H1 (cell line): Measurements from ENCODE around the gene CIAO3. TPM values are rescaled to one million over a fixed set of nuclear protein-coding genes. Genes with fewer than 3 reads are reported as not detected.

Experiments used
- ASH2L ChIP-seq: fragments of 200-600, 300-600 bp; sonication (generic); IDR thresholded peaks from one replicate; pipeline ENCODE4 v1.7.1; 2017; ENCODE audit warnings: low read length
- BCL11A ChIP-seq, 2 experiments: IDR thresholded peaks; one replicate each; pipeline ENCODE4 v1.6.1; 2011; ENCODE audit warnings: low read depth in 2 of 2, low read length in 2 of 2, mild to moderate bottlenecking in 2 of 2
- CBX8 ChIP-seq: fragments of 300-800, 300-1000 bp; sonication (generic); IDR thresholded peaks from 2 replicates; pipeline ENCODE4 v1.7.1; 2016; ENCODE audit warnings: low read depth, low read length, borderline replicate concordance
- CHD2 ChIP-seq: IDR thresholded peaks from 2 replicates; pipeline ENCODE4 v1.6.1; 2012; ENCODE audit warnings: low read length, improper control_type of control experiment
- CREB1 ChIP-seq: IDR thresholded peaks from 2 replicates; pipeline ENCODE4 v1.6.1; 2012; ENCODE audit warnings: inconsistent platforms
- CTBP2 ChIP-seq: IDR thresholded peaks from 2 replicates; pipeline ENCODE4 v1.7.0; 2011; ENCODE audit warnings: borderline replicate concordance, mild to moderate bottlenecking, moderate library complexity, mixed read lengths, low read length; ENCODE audit not compliant: insufficient read depth, insufficient read length
- EGR1 ChIP-seq: IDR thresholded peaks from 2 replicates; pipeline ENCODE4 v1.6.1; 2011; ENCODE audit warnings: low read depth, low read length, borderline replicate concordance
- EZH2 ChIP-seq: fragments of 200-600 bp; sonication (generic); IDR thresholded peaks from 2 replicates; pipeline ENCODE4 v1.7.1; 2012; ENCODE audit warnings: low read depth, mild to moderate bottlenecking, moderate library complexity, low read length, inconsistent platforms; ENCODE audit not compliant: severe bottlenecking
- GABPA ChIP-seq: IDR thresholded peaks from 2 replicates; pipeline ENCODE4 v1.6.1; 2011; ENCODE audit warnings: mild to moderate bottlenecking, low read length, moderate library complexity, borderline replicate concordance; ENCODE audit not compliant: insufficient read depth
- HDAC6 ChIP-seq: IDR thresholded peaks from one replicate; pipeline ENCODE4 v1.7.1; 2012; ENCODE audit warnings: low read depth, mild to moderate bottlenecking, inconsistent platforms, low read length, moderate library complexity
- JUN ChIP-seq: IDR thresholded peaks from 2 replicates; pipeline ENCODE4 v1.6.1; 2011; ENCODE audit warnings: low read depth, mild to moderate bottlenecking, improper control_type of control experiment, low read length
- KDM4A ChIP-seq: IDR thresholded peaks from one replicate; pipeline ENCODE4 v1.7.1; 2012; ENCODE audit warnings: low read depth, mild to moderate bottlenecking, moderate library complexity, low read length, inconsistent platforms; ENCODE audit not compliant: severe bottlenecking
- NRF1 ChIP-seq: IDR thresholded peaks from 2 replicates; pipeline ENCODE4 v1.6.1; 2011; ENCODE audit warnings: mild to moderate bottlenecking, low read depth, low read length, improper control_type of control experiment
- RNF2 ChIP-seq: fragments of 200-900, 300-1000 bp; sonication (generic); IDR thresholded peaks from 2 replicates; pipeline ENCODE4 v1.7.1; 2016; ENCODE audit warnings: borderline replicate concordance, low read depth, mild to moderate bottlenecking, antibody characterized with exemption, low read length; ENCODE audit not compliant: poor library complexity, severe bottlenecking; ENCODE audit errors: missing control alignments
- RXRA ChIP-seq: IDR thresholded peaks from 2 replicates; pipeline ENCODE4 v1.6.1; 2011; ENCODE audit warnings: low read depth, mild to moderate bottlenecking, low read length, moderate library complexity; ENCODE audit not compliant: insufficient read depth
- SP4 ChIP-seq: IDR thresholded peaks from 2 replicates; pipeline ENCODE4 v1.6.1; 2012; ENCODE audit warnings: low read length, inconsistent platforms
- TAF1 ChIP-seq: IDR thresholded peaks from 2 replicates; pipeline ENCODE4 v1.6.1; 2011; ENCODE audit warnings: mild to moderate bottlenecking, low read depth, low read length
- YY1 ChIP-seq: IDR thresholded peaks from 2 replicates; pipeline ENCODE4 v1.6.1; 2011; ENCODE audit warnings: low read depth, mild to moderate bottlenecking, low read length
- polyA plus RNA-seq, 7 experiments: library from polyadenylated mRNA; depleted of rRNA in 3 of 7; stranded (reverse) in 5 of 7; unstranded in 2 of 7; fragments of >200 nt in 5 of 7; fragments of 200-250 nt in 2 of 7; gene quantifications; 1 replicate in 5 of 7; 2 replicates in 1 of 7; 4 replicates in 1 of 7; pipeline versions ENCODE4 v1.2.1 to v1.2.3, GENCODE V29; 2011 to 2013; ENCODE audit warnings: missing spikeins in 2 of 7, mixed read lengths in 2 of 7
- total RNA-seq: library from RNA; stranded (reverse); fragmentation: NEBNext Ultra II Directional; extraction: Animal tissue kit (Norgen Biotek cat#: 25700); gene quantifications from 2 replicates; pipeline ENCODE4 v1.2.1, GENCODE V29; 2021
- TF ChIP-seq, protein P1 (sequence below): IDR thresholded peaks from 2 replicates; pipeline ENCODE4 v1.6.1; 2012; ENCODE audit warnings: inconsistent platforms

Gene CIAO3
- total and polyA plus RNA-seq, 2 of the 8 experiments (the other 6 are each of a cell fraction or from before 2014, with no cell fraction given): 20.0 to 20.4 TPM

GRCh38 chr16:726438-727290 is 14.1 kb downstream of the CIAO3 start, which contains the start of the genes CCDC78 and HAGHL (continued):
- no peak for TF ChIP-seq JUN
- TF ChIP-seq CREB1: no peak
- no peak for TF ChIP-seq EGR1
- no peak for TF ChIP-seq TAF1
- TF ChIP-seq HDAC6: no peak
- peak; percentile 17 for TF ChIP-seq ASH2L
- 0 out of 2 replicates have a peak, but pooled peaks have one; percentile 51 for TF ChIP-seq SP4
- TF ChIP-seq, protein P1, sequence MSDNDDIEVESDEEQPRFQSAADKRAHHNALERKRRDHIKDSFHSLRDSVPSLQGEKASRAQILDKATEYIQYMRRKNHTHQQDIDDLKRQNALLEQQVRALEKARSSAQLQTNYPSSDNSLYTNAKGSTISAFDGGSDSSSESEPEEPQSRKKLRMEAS: peak; percentile 55
- TF ChIP-seq CTBP2: no peak
- no peak for TF ChIP-seq KDM4A
- TF ChIP-seq RXRA: no peak
- no peak for TF ChIP-seq CHD2
- no peak for TF ChIP-seq NRF1
- TF ChIP-seq BCL11A (IDR thresholded peaks at IDR 0.05; ENCODE audit: low read depth in 2 of 2, low read length in 2 of 2): no peak
- TF ChIP-seq GABPA: no peak; the same call in 1 of the 2 replicates
- no peak for TF ChIP-seq YY1
- no peak for TF ChIP-seq EZH2
- TF ChIP-seq CBX8: no peak
- no peak for TF ChIP-seq RNF2
